ENCODE results near the gene EARS2.
"Not testable (repeated sequence)": the region's sequence is repeated elsewhere in the genome, so short reads cannot be mapped to it uniquely, and the experiment has no call there.

EARS2 gene

GRCh38 chr16:23566724-23567123 is 9.6 kb upstream of the EARS2 start:
- DNase-seq, result no peak

- DNase-seq, result no peak
Observed at GRCh38 chr16:23564575-23565363, 7.6 kb upstream of the EARS2 start.

- DNase-seq, result no peak
Observed at GRCh38 chr16:23563186-23563585, 6.0 kb upstream of the EARS2 start.

- DNase-seq, result no peak
Observed at GRCh38 chr16:23562505-23562904, 5.4 kb upstream of the EARS2 start.

GRCh38 chr16:23561586-23561985 is 4.4 kb upstream of the EARS2 start:
- DNase-seq, result no peak

GRCh38 chr16:23557779-23558702 is 891 bp upstream of the EARS2 start:
- peak; percentile 67 for DNase-seq

- no peak for DNase-seq
Observed at GRCh38 chr16:23554536-23554935, 2.6 kb downstream of the EARS2 start.

GRCh38 chr16:23552161-23552560 is 5.0 kb downstream of the EARS2 start:
- no peak for DNase-seq

- no peak for DNase-seq
Observed at GRCh38 chr16:23549938-23550337, 7.2 kb downstream of the EARS2 start.

- no peak for DNase-seq
Observed at GRCh38 chr16:23544436-23544835, 12.7 kb downstream of the EARS2 start.

- not testable (repeated sequence) for DNase-seq
Observed at GRCh38 chr16:23540817-23541178, 16.4 kb downstream of the EARS2 start.

- no peak for DNase-seq
Observed at GRCh38 chr16:23539984-23540816, 16.9 kb downstream of the EARS2 start.

- no peak for DNase-seq
Observed at GRCh38 chr16:23538919-23539278, 18.3 kb downstream of the EARS2 start.

GRCh38 chr16:23537390-23537789 is 19.8 kb downstream of the EARS2 start:
- no peak for DNase-seq

GRCh38 chr16:23535901-23536300 is 21.2 kb downstream of the EARS2 start:
- DNase-seq, result no peak

- no peak for DNase-seq
Observed at GRCh38 chr16:23534868-23535860, 22.0 kb downstream of the EARS2 start.

- DNase-seq, result no peak
Observed at GRCh38 chr16:23532448-23532847, 24.7 kb downstream of the EARS2 start.

- DNase-seq, result no peak
Observed at GRCh38 chr16:23530062-23530461, 27.1 kb downstream of the EARS2 start.

GRCh38 chr16:23528644-23529310 is 28.4 kb downstream of the EARS2 start:
- DNase-seq, result no peak

GRCh38 chr16:23527961-23528643 is 29.0 kb downstream of the EARS2 start:
- no peak for DNase-seq

- DNase-seq, result no peak
Observed at GRCh38 chr16:23524886-23525285, 32.3 kb downstream of the EARS2 start.

Data from left hindlimb (tissue), 1 donor.